ENCODE measurements around the gene GPR141. TPM values are rescaled to one million over a fixed set of nuclear protein-coding genes. Genes with fewer than 3 reads are reported as not detected.

GPR141 gene
- total RNA-seq: 33.9 TPM

GRCh38 chr7:37683246-37684120 is at the start of gene GPR141:
TSS of gene GPR141 (plus strand) at chr7:37683766. CDS start at chr7:37740394, 56,628 bp downstream.
- DNase-seq (ENCODE audit: low read depth in 2 of 3, low spot score in 2 of 3): peak in 2 of 3 donors; percentile 54 to 64

GRCh38 chr7:37635346-37635745 is 48.2 kb upstream of the GPR141 start:
- no peak for DNase-seq (ENCODE audit: low read depth in 2 of 3, low spot score in 2 of 3)

- no peak for DNase-seq (ENCODE audit: low read depth in 2 of 3, low spot score in 2 of 3)
Measured at GRCh38 chr7:37642028-37642540, 41.5 kb upstream of the GPR141 start.

GRCh38 chr7:37643876-37644275 is 39.7 kb upstream of the GPR141 start:
- DNase-seq (ENCODE audit: low read depth in 2 of 3, low spot score in 2 of 3): peak in 1 of 3 donors; percentile 27

GRCh38 chr7:37645282-37646050 is 38.1 kb upstream of the GPR141 start:
- DNase-seq (ENCODE audit: low read depth in 2 of 3, low spot score in 2 of 3): peak in 1 of 3 donors; percentile 33

- no peak for DNase-seq (ENCODE audit: low read depth in 2 of 3, low spot score in 2 of 3)
Measured at GRCh38 chr7:37656913-37657530, 26.5 kb upstream of the GPR141 start.

GRCh38 chr7:37657816-37658215 is 25.8 kb upstream of the GPR141 start:
- no peak for DNase-seq (ENCODE audit: low read depth in 2 of 3, low spot score in 2 of 3)

- DNase-seq (ENCODE audit: low read depth in 2 of 3, low spot score in 2 of 3): no peak
Measured at GRCh38 chr7:37659971-37660565, 23.5 kb upstream of the GPR141 start.

GRCh38 chr7:37660614-37661013 is 23.0 kb upstream of the GPR141 start:
- DNase-seq (ENCODE audit: low read depth in 2 of 3, low spot score in 2 of 3): no peak

GRCh38 chr7:37663693-37664092 is 19.9 kb upstream of the GPR141 start:
- peak in 1 of 3 donors; percentile 78 for DNase-seq (ENCODE audit: low read depth in 2 of 3, low spot score in 2 of 3)

GRCh38 chr7:37665352-37666022 is 18.1 kb upstream of the GPR141 start:
- DNase-seq (ENCODE audit: low read depth in 2 of 3, low spot score in 2 of 3): no peak

GRCh38 chr7:37666026-37666799 is 17.4 kb upstream of the GPR141 start:
- no peak for DNase-seq (ENCODE audit: low read depth in 2 of 3, low spot score in 2 of 3)

- DNase-seq (ENCODE audit: low read depth in 2 of 3, low spot score in 2 of 3): peak in 1 of 3 donors; percentile 38
Measured at GRCh38 chr7:37669818-37670217, 13.7 kb upstream of the GPR141 start.

GRCh38 chr7:37670436-37670835 is 13.1 kb upstream of the GPR141 start:
- DNase-seq (ENCODE audit: low read depth in 2 of 3, low spot score in 2 of 3): no peak

GRCh38 chr7:37671876-37672275 is 11.7 kb upstream of the GPR141 start:
- DNase-seq (ENCODE audit: low read depth in 2 of 3, low spot score in 2 of 3): no peak

GRCh38 chr7:37672926-37673325 is 10.6 kb upstream of the GPR141 start:
- DNase-seq (ENCODE audit: low read depth in 2 of 3, low spot score in 2 of 3): no peak

GRCh38 chr7:37673523-37673922 is 10.0 kb upstream of the GPR141 start:
- no peak for DNase-seq (ENCODE audit: low read depth in 2 of 3, low spot score in 2 of 3)

- peak in 2 of 3 donors; percentile 43 to 70 for DNase-seq (ENCODE audit: low read depth in 2 of 3, low spot score in 2 of 3)
Measured at GRCh38 chr7:37674531-37674930, 9.0 kb upstream of the GPR141 start.

- DNase-seq (ENCODE audit: low read depth in 2 of 3, low spot score in 2 of 3): no peak
Measured at GRCh38 chr7:37675749-37676148, 7.8 kb upstream of the GPR141 start.

All from hematopoietic multipotent progenitor cell (in vitro differentiated cells).